Measurements from ENCODE around the gene DNMT3A.

The DNMT3A gene

GRCh38 chr2:25342372-25343186, 854 bp upstream of the DNMT3A start:
- peak; percentile 86 for DNase-seq

DNA sequence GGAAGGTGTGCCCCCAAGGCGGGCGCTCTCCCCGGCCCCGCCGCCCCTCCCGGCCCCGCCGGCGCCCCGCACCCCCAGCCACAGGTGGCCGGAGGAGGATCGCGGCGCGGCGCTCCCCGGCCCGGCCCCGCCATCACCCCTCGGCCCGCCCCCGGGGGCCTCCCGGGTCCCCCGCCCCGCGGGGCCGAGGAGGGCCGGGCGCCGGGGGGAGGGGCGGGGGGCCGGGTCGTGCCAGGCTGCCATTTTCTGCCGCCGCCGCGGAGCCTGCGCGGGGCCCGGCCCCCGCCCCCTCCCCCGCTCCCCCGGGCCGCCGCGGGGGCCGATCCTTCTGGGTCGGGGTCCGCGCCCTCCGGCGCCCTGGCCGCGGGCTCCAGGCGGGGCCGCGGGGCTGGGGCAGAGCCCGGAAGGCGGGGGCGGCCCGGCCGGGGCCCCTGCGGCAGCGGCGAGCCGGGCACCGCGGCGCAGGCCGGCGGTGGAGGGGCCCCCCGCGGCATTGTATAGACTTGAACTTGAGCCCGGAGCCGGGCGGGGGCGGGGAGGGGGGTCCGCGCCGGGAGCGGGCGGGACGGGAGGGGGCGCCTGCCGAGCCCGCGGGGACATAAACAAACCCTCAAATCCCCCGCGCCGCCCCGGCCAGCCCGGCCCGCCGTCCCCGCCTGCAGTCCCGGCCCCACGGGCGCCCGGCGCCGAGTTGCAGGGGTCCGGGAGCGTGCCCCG, 556 bp downstream of the DNMT3A start:
- DNase-seq = peak; percentile 51

DNA sequence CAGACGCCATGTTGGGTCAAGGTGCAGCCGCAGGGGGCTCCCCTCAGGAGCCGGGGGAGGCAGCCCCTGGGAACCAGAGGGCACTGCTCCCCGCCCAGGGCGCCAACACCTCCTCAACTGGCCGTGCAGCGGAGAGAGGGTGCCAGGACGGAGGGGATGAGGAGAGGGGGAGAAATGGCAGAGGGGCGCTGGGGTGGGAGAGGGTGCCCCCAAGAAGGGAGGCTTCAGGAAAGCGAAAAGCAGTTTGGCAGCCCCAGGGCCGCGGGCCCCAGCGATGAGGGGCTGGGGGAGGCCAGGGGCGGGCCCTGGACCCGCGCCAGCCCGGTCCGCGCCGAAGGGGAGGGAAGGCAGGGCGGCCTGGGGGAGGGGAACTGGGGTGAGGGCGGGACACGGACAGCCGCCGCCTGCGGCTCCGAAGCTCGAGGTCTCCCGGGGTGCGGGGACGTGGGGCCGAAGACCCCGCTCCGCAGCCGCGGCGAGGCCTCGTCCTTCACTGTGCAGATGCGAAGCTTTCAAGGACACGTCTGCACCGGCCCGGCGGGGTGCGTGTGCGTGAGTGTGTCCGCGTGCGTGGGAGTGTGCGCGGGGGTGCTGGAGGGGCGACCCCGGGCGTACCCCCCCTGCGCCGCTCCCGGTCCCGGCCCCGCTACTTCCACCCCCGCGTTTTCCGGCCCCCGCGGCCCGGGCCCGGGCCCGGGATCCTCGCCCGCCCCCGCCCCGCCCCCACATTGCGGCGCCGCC, 1.4 kb downstream of the DNMT3A start:
- peak; percentile 49 for DNase-seq

DNA sequence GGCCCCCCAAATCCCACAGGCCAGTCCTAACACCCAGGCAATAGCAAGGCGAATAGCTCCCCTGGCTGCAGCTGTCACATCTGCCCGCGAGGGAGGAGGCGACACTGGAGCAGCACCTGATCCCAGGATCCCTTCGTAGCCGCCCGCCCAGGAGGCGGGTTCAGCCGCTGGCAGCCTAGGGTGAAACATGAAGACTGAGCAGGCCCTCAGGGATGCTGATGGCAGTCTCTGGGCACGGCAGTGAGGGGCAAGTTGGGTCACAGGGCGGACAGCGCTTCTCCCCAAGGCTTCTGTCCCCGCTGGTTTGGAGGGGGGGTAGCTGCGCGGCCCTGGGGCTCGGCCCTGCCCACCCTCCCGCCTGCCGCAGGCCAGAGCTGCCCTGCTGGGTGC, 1.9 kb downstream of the DNMT3A start:
- DNase-seq = no peak

DNA sequence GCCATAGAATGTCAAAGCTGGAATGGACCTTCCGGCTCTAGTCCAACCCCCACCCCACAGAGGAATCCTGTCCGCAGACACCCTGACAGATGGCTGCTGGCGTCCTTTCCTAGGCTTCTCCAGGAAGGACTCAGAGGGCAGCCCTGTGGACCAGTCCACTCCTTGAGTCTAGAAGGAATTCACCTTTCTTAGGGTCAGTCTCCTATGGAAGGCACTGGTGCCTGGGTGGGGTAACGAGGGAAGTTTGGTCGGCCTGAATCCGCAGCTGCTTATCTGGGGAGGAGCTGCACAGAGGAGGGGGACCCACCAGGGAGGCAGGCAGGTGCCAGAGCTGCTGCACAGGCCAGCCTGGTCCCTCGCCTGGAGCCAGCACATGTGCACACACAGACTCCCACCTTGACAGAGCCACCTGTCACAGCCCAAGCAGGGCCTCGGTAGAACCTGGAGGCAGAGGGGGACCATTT, 2.5 kb downstream of the DNMT3A start:
- no peak for DNase-seq

DNA sequence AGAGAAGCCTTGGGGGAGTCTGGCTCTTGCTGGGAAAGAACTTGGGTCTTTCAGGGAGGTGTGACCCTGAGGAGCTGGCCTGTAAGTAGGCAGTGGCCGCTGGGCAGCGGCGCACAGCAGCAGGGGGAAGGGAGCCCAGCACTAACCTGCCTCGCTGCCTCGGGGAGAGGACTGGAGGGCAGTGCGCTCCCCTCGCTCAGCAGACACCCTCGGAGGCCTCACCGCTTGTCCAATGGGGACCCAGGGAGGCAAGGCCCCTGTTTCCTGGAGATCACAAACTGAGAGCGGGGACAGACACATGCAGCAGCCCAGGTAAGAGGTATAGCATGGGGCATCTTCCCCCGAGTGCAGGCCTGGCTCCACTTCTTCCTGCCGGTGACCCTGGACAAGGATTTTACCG, 3.3 kb downstream of the DNMT3A start:
- DNase-seq = no peak

DNA sequence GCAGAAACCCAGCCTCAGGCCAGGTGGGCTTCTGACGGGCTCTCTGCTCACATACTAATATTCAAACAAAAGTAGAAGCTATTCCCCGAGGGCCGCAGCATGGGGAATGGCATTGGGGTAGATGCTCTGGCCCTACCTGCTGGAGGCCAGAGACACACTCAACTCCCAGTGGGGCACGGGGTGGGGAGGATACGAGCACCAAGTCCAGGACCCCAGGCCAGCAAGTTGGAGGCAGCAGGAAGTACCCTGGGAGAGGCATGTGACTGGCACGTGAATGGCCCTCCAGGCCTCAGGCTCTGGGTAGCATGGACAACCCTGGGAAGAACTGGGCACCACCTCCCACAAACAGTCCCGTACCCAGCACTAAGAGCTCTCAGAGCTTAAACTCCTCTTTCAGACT, 3.8 kb downstream of the DNMT3A start:
- no peak for DNase-seq

- no peak for DNase-seq
These were observed 4.4 kb downstream of the DNMT3A start for GRCh38 chr2:25337276-25337675.

DNA sequence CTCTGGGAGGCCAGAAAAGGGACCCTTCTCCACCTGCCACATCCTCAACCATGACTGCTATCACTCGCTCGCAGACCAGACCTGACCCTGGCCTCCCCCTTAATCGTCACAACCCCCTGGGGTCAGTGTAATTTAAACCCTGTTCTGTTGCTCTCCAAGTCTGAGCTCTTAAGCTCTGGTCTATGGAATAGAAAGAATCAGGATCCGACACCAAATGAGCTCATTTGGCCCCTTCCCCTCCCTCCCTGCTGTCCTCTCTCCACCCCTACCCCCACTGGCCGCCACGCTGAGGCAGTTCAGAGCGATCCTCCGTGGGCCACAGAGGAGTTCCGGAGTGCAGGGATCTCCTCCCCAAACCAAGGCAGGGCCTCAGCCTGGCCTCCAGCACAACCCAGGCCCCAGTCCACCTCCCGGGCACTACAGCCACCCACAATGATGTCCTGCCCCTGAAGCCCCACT, 5.3 kb downstream of the DNMT3A start:
- DNase-seq = no peak

DNA sequence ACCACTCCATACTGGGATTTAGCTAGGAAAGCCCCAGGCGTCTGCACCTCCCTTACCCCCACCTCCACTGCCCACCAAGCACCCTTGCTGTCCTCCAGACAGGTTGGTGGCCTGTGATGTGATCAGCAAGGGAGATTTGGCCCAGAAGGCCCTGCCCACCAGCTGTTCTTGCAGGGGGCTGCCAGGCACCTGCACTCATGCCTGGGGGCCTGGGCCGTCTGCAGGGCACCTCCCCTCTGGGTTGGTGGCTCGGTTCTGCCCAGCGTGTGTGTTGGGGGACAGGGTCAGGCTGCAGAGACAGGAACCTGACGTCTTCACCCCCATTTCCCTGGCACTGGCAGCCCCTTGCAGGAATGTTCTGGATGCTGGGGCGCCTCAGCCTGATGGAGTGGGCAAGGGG, 5.8 kb downstream of the DNMT3A start:
- no peak for DNase-seq

DNA sequence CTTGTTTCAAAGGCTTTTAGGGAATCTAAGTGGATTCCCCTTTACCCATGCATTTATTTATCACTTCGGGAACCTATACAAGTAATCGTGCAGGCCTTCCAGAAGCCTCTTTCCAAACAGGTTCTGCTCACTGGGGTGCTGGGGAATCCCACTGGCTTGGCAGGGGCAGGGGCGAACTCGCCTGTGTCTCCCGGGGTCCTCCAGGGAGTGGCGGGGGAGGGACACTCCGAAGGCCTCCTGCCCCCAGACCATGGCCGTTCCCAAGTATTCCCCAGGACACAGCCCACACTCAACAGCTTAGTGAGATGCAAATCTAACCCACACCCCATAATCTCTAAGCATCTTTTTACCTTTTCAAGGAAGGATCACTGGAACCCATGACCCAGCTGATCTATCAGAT, 6.5 kb downstream of the DNMT3A start:
- no peak for DNase-seq

- DNase-seq = no peak
These were observed 7.2 kb downstream of the DNMT3A start for GRCh38 chr2:25334482-25334881.

- DNase-seq = no peak
These were observed 7.7 kb downstream of the DNMT3A start for GRCh38 chr2:25333981-25334380.

DNA sequence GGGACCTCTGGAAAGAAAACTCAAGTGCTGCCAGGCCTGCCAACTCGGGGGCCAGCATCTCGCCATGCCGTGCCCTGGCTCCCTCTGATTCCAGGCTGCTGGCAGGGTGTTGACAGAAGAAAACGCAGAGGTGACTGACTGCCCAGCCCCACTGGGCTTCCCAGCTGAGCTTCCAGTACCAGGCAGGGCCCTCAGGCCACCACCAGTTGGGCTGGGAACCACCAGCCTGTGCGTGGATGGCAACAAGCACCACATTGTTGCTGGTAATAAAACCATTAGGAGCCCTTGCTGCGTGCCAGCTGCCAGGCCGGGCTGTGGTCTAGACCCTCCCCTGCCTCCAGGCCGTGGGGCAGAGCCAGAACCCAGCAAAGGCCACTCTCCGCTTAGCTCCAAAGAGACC, 9.2 kb downstream of the DNMT3A start:
- DNase-seq = no peak

DNA sequence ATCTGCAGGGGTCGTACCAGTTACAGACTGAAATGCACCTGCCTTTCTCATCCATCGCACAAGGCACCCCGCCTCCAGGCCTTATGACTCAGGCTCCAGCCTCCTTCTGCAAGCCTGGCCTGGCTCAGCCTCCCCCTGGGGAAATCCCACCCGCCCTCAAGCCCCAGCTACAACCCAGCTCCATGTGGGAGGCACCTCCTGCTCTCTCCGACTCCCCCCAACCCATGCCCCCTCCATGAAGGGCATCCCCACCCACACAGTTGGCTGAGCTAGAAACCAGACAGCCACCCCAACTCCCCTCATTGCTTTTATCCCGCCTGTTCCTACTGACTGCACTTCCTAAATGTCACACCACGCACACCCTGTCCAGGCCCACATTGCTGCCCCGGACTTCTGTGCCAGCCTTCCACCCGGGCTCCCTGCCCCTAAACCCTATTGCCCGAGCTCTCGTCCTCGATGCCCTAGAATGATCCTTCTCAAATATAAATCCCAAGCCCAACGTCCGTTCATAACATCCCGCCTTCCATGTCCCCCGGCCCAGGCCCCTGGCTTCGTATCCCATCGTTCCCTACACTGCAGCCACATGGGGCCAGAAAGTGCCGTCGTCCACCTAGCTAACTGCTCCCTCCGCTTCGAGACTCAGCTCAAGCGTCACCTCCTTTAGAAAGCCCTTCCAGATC, 9.9 kb downstream of the DNMT3A start:
- DNase-seq = peak; percentile 78

GRCh38 chr2:25330937-25331336, 10.8 kb downstream of the DNMT3A start:
- DNase-seq = no peak

DNA sequence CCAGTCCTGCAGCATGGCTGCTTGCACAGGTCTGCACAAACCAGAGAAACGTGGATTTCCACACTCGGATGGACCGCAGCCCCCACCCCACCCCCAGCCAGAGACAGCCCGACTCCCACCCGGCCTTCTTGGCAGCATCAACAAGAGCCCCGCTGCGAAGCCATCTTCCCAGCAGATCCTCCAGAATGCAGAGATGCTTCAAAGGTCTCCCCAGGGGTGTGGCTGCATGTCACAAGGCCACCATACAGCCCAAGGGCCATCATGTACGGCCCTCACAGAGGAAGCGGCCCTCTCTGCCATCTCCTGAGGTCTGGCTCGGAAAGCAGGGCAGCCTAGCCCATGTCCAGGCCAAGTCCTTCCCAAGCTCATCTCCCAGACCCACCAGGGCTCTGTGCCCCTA, 11.5 kb downstream of the DNMT3A start:
- DNase-seq = no peak

GRCh38 chr2:25328152-25329085, 13.3 kb downstream of the DNMT3A start:
- DNase-seq = no peak

- no peak for DNase-seq
These were observed 15.3 kb downstream of the DNMT3A start for GRCh38 chr2:25326326-25327013.

DNA sequence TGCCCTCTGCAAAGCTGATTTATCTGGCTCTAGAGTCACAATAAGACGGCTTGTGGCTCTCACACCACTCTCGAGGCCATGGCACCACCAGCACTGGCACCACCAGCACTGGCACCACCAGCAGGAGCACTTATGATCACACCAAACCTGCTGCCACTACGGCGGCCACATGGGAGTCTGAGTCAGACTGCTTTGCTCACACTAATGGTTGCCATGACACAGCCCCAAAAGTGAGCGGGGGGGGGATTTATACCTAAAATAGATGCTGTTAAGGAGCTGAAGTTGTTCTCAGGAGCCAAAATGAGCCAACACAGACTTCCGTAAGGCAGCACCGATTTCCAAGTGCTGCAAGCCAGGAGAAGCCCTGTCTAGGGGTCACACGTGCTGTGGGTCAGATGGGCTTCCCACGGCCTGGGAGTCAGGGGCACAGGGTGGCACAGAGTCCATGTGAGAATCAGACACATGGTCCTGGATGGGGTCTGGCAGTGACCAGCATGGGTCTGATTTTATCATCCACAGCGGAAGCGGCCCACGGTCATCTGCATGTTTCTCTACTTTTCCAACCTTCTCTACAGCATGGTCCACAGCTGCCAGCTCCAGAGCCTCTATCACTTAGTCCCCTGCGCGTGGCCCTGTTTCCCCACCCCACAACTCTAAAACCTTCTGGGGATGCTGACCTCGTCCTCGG, 16.7 kb downstream of the DNMT3A start:
- peak; percentile 59 for DNase-seq

DNA sequence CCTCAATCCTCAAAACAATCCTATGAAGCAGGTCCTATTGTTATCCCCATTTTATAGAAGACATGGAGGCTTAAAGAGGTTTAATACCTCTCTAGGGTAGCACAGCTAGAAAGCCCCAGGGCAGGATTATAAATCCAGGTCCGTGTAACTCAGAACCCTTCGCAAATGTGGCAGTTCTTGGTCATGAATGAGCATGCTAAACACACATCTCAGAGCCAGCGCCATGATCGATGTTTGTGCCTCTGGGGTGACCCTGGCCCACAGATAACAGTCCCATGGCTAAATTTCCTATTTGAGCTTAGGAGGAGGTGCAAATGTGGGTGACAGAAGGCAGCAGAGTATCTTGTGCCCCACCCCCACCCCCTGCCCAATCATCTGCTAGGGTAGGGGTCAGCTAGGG, 17.5 kb downstream of the DNMT3A start:
- no peak for DNase-seq
